GM18526 (cell line): ENCODE results near the gene PRKAR2A.

ENCODE experiments used
- POLR2A ChIP-seq: IDR thresholded peaks from 3 replicates; pipeline ENCODE4 v1.6.1; 2011; ENCODE audit not compliant: insufficient read length; ENCODE audit errors: extremely low read depth

PRKAR2A gene

GRCh38 chr3:48851407-48851806, 3.7 kb upstream of the PRKAR2A start:
- TF ChIP-seq POLR2A = no peak

- no peak for TF ChIP-seq POLR2A
Observed at GRCh38 chr3:48848816-48849515, 1.3 kb upstream of the PRKAR2A start.

GRCh38 chr3:48847053-48847503, 596 bp downstream of the PRKAR2A start:
- TF ChIP-seq POLR2A = no peak

- TF ChIP-seq POLR2A = no peak
Observed at GRCh38 chr3:48845170-48845569, 2.5 kb downstream of the PRKAR2A start.

- TF ChIP-seq POLR2A = no peak
Observed at GRCh38 chr3:48837163-48837562, 10.5 kb downstream of the PRKAR2A start.

- TF ChIP-seq POLR2A = no peak
Observed at GRCh38 chr3:48835650-48836366, 11.9 kb downstream of the PRKAR2A start.

GRCh38 chr3:48832684-48833083, 15.0 kb downstream of the PRKAR2A start:
- TF ChIP-seq POLR2A = no peak

GRCh38 chr3:48830715-48831114, 17.0 kb downstream of the PRKAR2A start:
- TF ChIP-seq POLR2A = no peak

GRCh38 chr3:48826451-48826850, 21.2 kb downstream of the PRKAR2A start:
- TF ChIP-seq POLR2A = no peak

- TF ChIP-seq POLR2A = no peak
Observed at GRCh38 chr3:48820612-48821324, 26.9 kb downstream of the PRKAR2A start.

- no peak for TF ChIP-seq POLR2A
Observed at GRCh38 chr3:48819234-48820221, 28.1 kb downstream of the PRKAR2A start.

- TF ChIP-seq POLR2A = no peak
Observed at GRCh38 chr3:48811524-48811923, 36.1 kb downstream of the PRKAR2A start.

- TF ChIP-seq POLR2A = no peak
Observed at GRCh38 chr3:48804930-48805329, 42.7 kb downstream of the PRKAR2A start.

GRCh38 chr3:48798998-48799397, 48.7 kb downstream of the PRKAR2A start:
- TF ChIP-seq POLR2A = no peak

GRCh38 chr3:48797626-48798025, 50.0 kb downstream of the PRKAR2A start:
- TF ChIP-seq POLR2A = no peak
